HG03025 (cell line): ENCODE results near the gene CERS5.
A peak's percentile ranks its signal among the peaks of the same experiment; 100 is the strongest.

Experiments used
- ATAC-seq: cut with Tn5 transposase; IDR thresholded peaks from one replicate; pipeline ENCODE4 v1.9.1; 2021; ENCODE audit warnings: mild to moderate bottlenecking, moderate library complexity; ENCODE audit not compliant: unreplicated experiment, low FRiP score

The CERS5 gene

DNA sequence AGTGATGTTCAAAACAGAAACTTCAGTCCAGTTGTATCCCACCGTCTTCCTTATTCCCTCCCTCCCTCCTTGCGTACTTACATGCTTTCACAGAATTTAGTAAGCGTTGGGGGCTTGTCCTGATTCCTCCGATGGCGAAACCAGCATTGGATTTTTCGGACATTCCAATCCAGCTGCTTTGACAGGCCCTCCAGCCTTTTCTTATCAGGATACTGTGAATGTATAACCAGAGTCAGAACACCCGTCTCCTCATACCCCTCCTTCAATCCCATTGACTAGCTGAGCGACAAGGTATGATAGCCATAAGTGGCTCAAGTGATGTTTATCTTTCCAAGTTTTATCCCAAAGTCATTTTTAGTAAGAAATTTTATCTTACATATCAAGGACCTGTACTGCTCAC, 24.2 kb downstream of the CERS5 start:
- ATAC-seq = no peak

- no peak for ATAC-seq
Observed at GRCh38 chr12:50132505-50133135, 34.5 kb downstream of the CERS5 start.

DNA sequence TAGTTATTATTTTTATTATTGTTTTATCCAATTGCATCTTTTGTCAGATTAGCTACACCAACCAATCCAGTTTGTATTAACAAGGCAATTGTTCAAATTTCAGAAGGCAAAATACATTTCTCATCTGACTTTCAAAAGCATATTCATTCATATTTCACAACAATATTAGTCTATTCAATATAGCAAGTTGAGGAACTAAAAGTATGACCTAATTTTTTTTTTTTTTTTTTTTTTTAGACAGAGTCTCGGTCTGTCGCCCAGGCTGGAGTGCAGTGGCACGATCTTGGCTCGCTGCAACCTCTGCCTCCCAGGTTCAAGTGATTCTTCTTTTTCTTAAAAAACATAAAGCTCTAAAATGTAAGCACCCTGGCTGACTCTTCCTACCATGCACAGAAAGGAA, 37.9 kb downstream of the CERS5 start:
- ATAC-seq = no peak

- no peak for ATAC-seq
Observed at GRCh38 chr12:50127546-50127945, 39.6 kb downstream of the CERS5 start.

DNA sequence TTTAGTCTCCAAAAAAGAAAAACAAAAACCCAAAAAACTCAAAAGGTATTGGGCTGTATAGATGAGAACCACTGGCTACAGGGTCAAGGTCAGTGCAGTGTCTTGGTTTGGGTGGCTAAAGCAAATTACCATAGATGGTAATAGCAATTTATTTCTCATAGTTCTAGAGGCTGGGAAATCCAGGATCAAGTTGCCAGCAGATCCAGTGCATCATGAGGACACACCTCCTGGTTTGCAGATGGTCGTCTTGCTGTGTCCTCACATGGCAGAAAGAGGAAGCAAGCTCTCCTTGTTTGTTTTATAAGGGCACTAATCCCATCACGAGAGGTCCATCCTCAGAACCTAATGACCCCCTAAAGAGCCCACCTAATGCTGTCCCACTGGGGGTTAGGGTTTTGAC, 44.0 kb downstream of the CERS5 start:
- no peak for ATAC-seq

- no peak for ATAC-seq
Observed at GRCh38 chr12:50121641-50122040, 45.5 kb downstream of the CERS5 start.

DNA sequence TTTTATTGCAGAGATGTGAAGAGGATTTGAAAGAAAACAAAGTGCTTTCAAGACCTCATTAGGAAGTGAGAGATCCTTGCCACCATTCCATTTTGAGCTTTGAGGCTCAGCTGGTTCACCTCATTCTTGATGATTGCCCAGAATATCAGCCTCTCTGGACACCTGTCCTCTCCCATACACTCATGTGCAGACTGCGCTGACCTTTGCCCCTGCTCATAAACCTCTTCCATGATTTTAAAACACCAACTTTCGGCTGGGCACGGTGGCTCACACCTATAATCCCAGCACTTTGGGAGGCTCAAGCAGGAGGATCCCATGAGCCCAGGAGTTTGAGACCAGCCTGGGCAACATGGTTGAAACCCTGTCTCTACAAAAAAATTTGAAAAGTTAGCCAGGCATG, 46.2 kb downstream of the CERS5 start:
- no peak for ATAC-seq

DNA sequence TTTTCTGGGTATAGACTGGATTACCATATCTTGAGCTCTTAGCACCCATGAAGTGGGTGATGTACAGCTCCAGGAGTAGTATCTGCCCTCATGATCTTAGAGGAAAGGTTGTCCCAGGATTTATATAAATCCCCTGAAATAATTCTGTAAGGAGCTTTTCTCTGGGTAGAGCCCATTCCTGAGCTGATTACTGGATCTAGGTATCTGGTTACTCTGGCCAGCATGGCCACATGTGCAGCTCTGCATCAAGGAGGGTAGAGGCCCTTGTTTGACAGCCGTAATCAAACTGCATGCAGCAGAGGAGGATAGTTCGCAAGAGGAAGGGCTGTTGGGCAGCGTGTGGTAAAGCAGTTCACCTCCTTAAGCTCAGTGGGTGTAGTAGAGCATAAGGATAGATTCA, 46.6 kb downstream of the CERS5 start:
- ATAC-seq = no peak

- no peak for ATAC-seq
Observed at GRCh38 chr12:50119387-50119786, 47.8 kb downstream of the CERS5 start.

GRCh38 chr12:50117057-50117622, 50.0 kb downstream of the CERS5 start:
- ATAC-seq = no peak

DNA sequence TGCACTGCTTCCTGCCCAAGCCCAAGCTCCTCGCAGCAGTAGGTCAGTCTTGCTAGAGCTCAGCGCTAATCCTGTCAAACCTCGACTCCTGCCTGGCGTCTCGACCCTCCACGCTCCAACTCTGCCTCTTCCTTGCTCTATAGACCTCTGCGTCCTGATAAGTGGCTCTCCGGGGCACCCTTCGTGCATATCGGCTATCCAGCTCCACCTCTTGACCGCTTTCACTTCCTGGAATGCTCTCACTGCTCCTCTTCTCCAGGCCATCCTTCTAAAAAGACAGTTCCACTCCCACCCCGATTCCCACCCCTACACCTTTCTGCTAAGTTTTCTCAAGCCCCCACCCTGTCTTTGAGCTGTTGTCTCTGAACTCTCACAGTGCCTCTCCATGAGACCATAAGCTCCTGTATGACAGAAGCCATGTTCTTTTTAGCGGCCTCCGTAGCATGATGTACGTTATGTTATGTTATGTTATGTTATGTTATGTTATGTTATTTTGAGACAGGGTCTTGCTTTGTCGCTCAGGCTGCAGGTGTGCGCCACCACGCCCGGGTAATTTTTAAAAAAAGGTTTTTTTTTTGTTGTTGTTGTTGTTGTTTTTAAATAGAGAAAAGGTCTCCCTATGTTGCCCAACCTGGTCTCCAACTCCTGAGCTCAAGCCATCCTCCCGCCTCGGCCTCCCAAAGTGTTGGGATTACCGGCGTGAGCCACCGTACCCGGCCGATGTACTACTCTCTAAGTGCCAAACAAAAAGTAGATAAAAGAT, 54.5 kb downstream of the CERS5 start:
- ATAC-seq = no peak

DNA sequence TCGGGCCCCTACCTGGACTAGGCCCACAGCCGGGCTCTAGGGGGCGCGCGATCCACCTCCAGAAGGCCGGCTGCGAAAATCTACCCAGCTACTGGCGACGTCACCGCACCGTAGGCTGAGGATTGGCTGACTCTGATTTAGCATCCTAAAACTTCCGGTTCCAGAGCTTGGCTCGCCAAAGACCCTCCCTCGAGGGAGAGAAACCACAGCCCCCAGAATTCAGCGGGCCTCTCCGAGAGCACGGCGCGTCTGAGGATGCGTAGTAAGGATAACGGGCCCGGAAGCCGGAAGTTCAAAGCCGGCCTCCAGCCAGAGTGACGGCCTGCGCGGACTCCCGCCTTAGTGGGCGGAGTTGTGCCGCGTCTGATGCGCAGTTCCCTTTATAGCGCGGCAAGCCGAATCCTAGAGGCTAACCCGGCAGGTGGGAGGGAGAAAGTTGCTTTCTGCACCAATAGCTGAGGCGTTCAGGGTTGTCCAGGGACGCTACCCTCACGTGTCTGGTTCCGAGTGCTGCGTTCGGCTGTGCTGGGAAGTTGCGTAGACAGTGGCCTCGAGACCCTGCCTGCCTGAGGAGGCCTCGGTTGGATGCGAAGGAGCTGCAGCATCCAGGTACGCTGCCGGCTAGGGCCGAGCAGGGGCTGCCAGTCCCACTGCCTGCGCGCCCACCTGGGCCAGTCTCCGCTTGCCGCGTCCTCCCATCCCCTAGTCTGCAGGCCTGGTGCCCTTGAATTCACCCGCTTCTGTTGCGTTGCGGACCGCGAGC, 55.3 kb downstream of the CERS5 start, which contains the start of gene COX14:
Gene COX14 (plus strand): TSS at position 544 of the 763 bp plus-strand sequence. CDS start 7,808 bp downstream, outside the sequence.
- ATAC-seq = peak; percentile 81

DNA sequence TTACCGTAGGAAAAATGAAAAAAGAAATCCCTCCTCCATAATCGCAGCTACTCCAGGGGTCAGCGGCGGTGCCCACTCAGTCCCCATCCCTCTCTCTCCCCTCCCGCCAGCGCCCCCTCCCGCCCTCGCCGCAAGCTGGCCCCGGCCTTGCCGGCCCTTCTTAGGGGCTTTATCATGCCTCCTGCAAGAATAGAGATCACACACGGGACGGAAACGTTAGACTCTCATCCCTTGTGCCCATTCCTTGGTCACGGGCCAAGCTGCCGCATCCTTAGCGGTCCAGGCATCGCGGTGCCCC, 55.8 kb downstream of the CERS5 start:
- ATAC-seq = peak; percentile 3

DNA sequence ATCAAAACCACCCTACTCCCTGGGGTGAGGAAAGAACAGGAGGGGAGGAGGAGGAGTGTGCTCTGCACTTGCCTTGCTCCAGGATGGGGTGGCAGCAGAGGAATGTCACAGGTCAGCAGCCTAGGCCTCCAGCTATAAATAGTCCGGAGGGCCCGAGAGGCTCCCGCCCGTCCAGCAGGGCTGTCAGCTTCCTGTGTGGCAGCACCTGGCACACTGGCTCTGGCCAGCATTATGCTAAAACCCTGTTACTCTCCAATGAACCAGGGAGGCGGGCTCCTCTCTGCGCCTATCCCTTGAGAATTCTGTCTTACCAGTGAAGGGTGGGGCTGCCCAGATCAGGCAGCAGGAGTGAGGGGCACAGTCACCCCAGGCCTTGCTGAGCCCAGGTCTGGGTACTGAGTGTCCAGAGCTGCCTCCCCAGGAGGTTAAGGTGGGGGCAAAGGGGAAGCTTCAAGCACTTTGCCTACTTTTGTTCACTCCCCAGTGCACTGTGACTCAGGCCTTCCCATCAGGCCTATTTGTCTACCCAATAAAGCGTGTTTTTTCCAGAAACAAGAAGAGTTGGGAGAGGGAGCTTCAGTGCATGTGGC, 56.3 kb downstream of the CERS5 start:
- no peak for ATAC-seq

DNA sequence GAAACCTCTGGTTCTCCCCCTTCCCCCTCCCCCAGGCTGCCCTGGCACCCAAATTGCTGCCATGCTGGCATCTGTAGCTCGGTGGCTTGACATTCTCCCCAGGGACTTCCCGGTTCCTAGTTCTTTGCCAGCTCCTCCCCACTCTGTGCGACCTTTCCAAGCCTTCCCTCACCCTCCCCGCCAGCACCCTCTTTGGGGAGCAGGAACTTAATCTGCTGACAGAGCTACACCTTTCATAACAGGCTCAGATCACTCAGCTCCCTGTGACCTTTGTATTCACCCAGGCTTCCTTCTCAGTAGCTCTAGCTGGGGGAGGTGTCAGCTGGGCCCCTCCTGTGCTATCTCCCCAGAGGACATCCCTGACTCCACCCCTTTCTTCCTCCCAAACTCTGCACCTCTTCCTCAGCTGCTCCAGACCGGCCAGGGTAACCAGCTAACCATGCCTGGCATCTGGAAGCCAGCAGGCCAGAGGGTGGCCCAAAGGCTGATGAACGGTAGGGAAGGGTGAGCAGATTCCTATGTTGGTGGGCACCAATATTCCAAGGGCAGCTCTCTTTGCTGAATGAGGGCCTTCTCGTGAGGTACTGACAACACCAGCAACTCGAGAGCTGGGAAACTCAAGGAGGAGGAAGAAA, 56.9 kb downstream of the CERS5 start:
- no peak for ATAC-seq

- ATAC-seq = no peak
Observed at GRCh38 chr12:50109319-50109718, 57.9 kb downstream of the CERS5 start.

- no peak for ATAC-seq
Observed at GRCh38 chr12:50107416-50108268, 59.5 kb downstream of the CERS5 start.

GRCh38 chr12:50106907-50107306, 60.3 kb downstream of the CERS5 start:
- no peak for ATAC-seq

- ATAC-seq = no peak
Observed at GRCh38 chr12:50105913-50106450, 61.2 kb downstream of the CERS5 start.
